ENCODE results near the gene USP47.

DNA sequence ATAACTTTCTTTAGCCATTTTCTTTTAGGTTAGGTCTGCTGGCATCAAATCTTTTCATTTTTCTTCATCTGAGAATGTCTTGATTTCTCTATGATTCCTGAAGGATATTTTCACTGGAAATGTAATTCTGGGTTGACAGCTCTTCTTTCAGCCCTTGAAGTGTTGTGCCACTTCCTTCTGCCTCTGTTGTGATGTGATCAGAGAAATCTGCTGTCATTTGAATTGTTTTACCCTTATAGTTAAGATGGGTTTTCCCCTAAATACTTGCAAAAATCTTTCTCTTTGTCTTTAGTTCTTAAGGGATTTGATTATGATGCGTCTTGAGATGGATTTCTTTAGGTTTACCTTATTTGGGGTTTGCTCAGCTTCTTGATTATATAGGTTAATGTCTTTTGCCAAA, 23.0 kb downstream of the USP47 start:
- no peak for TF ChIP-seq POLR2AphosphoS5 (IDR thresholded peaks at IDR 0.05; ENCODE audit: low read depth, low read length)
- no peak for TF ChIP-seq POU2F2 (IDR thresholded peaks at IDR 0.05; ENCODE audit: low read depth, low read length)
- TF ChIP-seq POLR2A (IDR thresholded peaks at IDR 0.05; ENCODE audit: low read depth, low read length) = no peak
- TF ChIP-seq TAF1 (IDR thresholded peaks at IDR 0.05; ENCODE audit: low read depth, low read length) = no peak
- TF ChIP-seq PAX5 (IDR thresholded peaks at IDR 0.05; ENCODE audit: insufficient read depth, low read length, severe bottlenecking) = no peak
- TF ChIP-seq SPI1 (IDR thresholded peaks at IDR 0.05; ENCODE audit: low read depth, low read length) = peak; percentile 52

Measured in GM12891 (cell line).